ENCODE measurements around the gene TYROBP.

TYROBP gene

DNA sequence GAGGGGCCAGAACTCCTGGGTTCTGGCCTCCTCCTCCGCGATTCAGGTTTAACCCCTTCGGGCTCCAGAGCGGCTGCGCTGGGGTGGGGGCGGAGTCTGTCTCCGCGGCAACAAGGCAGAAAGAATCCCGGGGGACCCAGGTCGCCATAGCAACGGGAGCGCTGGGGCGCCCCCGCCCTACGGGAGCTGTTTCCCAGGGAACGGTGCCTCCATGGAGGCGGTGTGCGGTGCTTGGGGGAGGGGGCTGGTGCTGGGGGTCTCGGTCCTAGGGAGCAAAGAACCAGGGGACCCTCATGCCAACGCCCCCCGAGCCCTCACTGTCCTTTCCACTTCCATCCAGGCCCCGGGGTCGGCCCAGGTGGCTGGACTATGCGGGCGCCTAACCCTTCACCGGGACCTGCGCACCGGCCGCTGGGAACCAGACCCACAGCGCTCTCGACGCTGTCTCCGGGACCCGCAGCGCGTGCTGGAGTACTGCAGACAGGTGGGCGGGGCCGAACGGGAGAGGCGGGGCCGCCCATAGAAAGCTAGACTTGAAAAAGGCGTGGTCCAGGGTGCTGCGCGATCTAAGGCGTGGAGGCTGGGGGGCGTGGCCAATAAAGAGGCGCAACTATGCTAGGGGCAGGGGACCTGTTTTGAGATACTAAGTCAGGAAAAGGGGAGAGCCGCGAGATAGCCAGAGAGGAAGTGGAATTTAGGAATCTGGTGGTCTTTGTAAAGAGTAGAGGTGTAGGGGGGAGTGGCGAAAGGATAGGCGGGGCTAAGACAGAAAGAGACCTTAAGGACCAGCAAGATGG, 38.6 kb downstream of the TYROBP start:
- peak; percentile 42 to 65 (median 50) for DNase-seq

- DNase-seq = no peak
These were observed 39.2 kb downstream of the TYROBP start for GRCh38 chr19:35868823-35869326.

DNA sequence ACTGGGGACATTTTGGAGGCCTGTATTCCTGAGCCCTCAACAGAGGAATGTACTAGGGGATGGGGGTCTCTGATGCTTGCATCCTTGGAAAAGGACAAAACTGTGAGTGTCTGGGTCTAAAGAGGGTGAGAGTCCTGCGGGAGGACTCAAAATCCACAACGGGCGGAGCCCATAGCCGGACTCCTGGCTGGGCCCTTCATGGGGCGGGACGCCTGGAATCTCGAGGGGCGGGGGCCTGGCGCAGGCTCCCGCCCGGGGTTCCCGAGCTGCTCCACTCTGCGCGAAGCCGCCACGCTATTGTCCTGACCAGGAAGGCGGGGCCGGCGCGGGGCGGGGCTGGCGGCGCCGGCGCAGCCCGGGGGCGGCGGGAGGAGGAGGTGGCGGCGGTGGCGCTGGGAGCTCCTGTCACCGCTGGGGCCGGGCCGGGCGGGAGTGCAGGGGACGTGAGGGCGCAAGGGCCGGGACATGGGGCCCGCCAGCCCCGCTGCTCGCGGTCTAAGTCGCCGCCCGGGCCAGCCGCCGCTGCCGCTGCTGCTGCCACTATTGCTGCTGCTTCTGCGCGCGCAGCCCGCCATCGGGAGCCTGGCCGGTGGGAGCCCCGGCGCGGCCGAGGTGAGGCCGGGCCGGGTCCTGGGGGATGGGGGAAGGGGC, 39.8 kb downstream of the TYROBP start, which contains the start of gene APLP1:
APLP1 (plus strand) TSS at position 403 of the 651 bp plus-strand sequence; CDS start at position 466, 63 bp downstream.
- peak in 3 of 4 experiments; percentile 31 to 35 (median 34) for DNase-seq

DNA sequence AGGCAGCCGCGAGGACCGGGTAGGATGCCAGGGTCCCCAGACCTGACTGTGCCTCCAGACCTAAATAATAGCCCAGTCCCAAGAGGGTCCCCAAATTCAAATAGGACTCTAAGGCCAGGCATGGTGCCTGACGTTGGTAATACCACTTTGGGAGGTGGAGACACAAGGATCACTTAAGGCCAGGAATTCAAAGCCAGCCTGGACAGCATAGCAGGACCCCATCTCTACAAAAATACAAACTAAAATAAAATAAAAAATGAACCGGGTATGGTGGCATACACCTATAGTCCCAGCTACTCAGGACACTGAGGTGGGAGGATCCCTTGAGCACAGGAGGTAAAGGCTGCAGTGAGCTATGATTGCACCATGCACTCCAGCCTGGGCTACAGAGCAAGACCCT, 45.1 kb downstream of the TYROBP start:
- DNase-seq = no peak

DNA sequence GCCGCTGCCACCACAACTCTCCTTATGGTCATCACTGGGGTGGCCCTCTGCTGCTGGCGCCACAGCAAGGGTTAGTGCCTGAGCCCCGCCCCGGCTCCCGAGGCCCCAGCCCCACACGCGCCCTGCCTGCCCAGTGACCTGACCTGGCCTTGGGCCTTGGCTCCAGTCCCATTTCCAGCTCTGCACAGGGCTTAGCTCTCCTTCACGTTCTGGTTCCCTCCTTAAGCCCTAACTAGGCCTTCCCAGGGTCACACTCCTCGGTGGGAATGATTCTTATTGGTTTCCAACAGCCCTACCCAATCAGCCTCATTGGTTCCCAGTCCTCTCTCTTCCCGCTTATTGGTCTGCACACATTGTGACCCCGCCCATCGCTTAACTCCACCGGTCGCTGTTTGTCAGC, 45.6 kb downstream of the TYROBP start:
- no peak for DNase-seq

DNA sequence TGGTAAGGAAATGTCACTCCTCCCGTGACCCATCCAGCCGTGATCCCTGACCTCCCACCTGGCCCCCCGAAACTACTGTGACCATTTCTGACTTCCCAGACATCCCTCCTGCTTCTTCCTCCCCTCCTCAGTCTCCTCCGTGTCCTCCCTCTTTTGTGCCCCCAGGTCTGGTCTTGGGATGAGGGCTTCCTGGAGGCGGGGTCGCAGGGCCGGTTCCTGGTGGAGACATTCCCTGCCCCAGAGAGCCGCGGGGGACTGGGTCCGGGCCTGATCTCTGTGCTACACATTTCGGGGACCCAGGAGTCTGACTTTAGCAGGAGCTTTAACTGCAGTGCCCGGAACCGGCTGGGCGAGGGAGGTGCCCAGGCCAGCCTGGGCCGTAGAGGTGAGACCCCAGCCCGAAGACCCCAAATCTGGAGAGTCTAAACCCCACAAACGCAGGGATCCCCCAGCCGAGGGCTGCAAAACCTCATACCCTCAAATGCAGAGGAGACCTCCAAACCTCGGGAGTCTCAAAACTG, 46.4 kb downstream of the TYROBP start:
- no peak for DNase-seq

DNA sequence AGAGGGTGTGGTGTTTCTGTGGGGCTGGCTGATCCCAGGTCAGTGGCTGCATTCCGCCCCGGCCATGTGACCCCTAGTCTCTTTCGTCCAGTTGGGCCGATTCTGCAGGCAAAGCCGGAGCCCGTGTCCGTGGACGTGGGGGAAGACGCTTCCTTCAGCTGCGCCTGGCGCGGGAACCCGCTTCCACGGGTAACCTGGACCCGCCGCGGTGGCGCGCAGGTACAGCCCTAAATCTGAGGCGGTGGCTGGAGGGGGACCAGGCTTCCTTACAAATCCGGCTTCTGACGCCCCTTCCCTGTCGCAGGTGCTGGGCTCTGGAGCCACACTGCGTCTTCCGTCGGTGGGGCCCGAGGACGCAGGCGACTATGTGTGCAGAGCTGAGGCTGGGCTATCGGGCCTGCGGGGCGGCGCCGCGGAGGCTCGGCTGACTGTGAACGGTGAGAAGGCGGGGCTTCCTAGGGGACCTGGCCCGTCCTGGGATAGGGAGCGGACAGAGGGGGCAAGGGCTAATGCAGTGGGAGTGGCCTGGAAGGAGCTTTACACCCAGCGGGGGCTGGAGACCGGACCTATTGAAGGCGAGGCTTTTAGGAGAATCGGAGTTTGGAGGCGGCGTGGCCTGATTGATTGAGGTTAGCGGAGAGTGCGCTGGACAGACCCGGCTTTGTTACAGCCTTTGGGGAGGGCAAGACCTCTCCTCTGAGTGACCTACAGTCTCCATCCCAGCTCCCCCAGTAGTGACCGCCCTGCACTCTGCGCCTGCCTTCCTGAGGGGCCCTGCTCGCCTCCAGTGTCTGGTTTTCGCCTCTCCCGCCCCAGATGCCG, 47.1 kb downstream of the TYROBP start:
- DNase-seq = no peak

DNA sequence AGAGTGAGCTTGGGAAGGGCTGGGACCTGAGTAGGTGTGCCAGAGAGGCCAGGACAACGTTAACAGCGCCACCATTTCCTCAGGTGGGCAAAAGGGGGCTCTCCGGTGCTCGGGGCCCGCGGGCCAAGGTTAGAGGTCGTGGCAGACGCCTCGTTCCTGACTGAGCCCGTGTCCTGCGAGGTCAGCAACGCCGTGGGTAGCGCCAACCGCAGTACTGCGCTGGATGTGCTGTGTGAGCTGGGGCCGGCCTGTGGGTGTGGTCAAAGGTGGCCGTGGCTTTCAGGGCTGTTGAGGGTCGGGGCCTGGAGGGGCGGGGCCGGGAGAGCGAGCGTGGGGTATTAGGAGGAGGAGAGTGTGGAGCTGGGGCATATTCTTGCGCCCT, 47.7 kb downstream of the TYROBP start:
- DNase-seq = no peak

DNA sequence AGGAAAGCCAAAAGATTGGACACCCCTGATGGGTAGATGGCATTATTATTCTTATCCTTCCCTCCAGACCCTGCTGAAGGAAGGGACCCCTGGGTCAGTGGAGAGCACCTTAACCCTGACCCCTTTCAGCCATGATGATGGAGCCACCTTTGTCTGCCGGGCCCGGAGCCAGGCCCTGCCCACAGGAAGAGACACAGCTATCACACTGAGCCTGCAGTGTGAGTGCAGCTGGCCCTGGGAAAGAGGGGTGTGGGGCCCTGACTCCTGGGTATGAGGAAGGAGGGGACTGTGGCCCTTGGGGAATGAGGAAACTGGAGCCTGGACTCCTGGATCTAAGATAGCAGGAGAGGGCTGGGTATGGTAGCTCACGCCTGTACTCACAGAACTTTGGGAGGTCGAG, 48.7 kb downstream of the TYROBP start:
- DNase-seq = no peak

- no peak for DNase-seq
These were observed 49.8 kb downstream of the TYROBP start for GRCh38 chr19:35858311-35858710.

DNA sequence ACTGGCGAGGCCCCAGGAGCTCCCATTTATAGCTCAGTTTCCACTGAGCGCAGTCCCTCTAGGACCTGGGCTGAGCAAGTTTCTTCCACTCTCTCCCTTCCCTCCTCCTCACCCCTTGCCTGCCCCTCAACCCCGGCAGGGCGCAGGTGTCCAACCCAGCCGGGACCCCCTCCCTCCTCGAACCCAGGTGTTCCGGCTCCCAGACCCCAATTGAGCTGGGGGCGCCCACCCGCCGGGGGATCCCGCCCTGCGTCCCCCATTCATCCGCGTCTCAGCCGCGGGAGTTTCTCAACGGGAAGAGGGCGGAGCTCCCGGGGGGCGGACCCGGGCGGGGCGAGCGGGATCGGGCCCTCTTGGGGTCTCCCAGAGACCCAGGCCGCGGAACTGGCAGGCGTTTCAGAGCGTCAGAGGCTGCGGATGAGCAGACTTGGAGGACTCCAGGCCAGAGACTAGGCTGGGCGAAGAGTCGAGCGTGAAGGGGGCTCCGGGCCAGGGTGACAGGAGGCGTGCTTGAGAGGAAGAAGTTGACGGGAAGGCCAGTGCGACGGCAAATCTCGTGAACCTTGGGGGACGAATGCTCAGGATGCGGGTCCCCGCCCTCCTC, 51.4 kb downstream of the TYROBP start, which contains the start of gene KIRREL2:
KIRREL2 (plus strand) TSS at position 366 of the 604 bp plus-strand sequence; CDS start at position 575, 209 bp downstream.
- no peak for DNase-seq

Measured in activated CD4-positive, CD25-positive, alpha-beta regulatory T cell (primary cell).